ENCODE data around the gene CASR.

CASR gene

DNA sequence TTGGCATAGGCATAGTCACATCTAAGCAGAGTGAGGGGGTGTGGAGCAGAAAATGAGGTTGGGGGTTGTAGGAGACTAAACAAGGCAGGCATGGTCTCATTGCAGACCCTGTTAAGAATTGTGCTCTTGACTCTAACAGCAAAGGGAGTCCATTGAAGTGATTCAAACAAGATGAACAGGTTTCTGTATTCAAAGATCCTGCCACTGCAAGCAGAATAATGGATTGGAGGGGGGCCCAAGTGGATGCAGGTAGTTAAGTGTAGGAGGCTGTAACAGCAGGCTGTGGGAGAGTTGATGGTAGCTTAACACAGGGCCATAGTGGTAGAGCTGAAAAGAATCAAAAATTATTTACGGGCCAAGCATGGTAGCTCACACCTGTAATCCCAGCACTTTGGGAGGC is 34.4 kb downstream of the CASR start:
- no peaks in the 10 kb centered on the region for H3K27me3 ChIP-seq (ENCODE audit: control insufficient read depth, insufficient read depth, low read length)
- H3K4me1 ChIP-seq (ENCODE audit: control insufficient read depth, insufficient read depth, low read length), result no peaks in the 10 kb centered on the region
- H3K4me3 ChIP-seq (ENCODE audit: low read depth, low read length), result no peak overlapping the region
- no peak overlapping the region for H3K9ac ChIP-seq (ENCODE audit: low read depth, low read length)
- no peaks in the 10 kb centered on the region for H3K9me3 ChIP-seq (ENCODE audit: control insufficient read depth, insufficient read depth, low read length)
- H3K36me3 ChIP-seq (ENCODE audit: control insufficient read depth, insufficient read depth, low read length), result no peaks in the 10 kb centered on the region

DNA sequence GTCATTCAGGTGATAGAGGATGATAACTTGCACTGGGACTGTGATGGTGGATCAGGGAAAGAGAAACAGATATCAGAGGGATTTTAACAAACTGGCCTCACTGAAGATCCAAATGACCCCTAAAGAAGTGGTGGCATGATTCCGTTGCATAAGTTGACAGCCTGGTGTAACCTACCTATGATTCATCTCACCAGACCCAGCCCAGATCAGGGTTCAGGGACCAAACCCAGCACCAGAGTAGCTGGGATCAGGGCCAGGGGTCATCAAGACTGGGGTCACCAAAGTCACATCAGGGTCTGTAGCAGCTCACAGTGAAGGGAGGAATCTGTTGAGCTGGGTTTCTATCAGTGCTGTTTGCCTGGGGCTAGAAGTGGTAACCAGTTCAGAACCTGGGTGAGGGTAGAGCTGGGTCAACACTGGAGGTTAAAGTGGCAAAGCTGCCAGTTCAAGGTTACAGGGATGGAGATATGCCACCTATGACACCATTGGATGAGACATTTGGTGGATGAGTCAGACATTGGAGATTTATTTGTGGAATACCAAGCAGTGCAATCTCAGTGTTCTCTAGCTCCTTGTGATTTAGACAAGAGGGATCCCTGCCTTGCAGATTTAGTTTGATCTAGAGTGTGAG is 35.9 kb downstream of the CASR start:
- Histone ChIP-seq H3K9me3 (ENCODE audit: control insufficient read depth, insufficient read depth, low read length) (no peaks in the 10 kb centered on the region), H3K4me1 (ENCODE audit: control insufficient read depth, insufficient read depth, low read length) (no peaks in the 10 kb centered on the region), H3K27me3 (ENCODE audit: control insufficient read depth, insufficient read depth, low read length) (no peaks in the 10 kb centered on the region), H3K4me3 (ENCODE audit: low read depth, low read length) (no peak overlapping the region), H3K9ac (ENCODE audit: low read depth, low read length) (no peak overlapping the region), H3K36me3 (ENCODE audit: control insufficient read depth, insufficient read depth, low read length) (no peaks in the 10 kb centered on the region)

DNA sequence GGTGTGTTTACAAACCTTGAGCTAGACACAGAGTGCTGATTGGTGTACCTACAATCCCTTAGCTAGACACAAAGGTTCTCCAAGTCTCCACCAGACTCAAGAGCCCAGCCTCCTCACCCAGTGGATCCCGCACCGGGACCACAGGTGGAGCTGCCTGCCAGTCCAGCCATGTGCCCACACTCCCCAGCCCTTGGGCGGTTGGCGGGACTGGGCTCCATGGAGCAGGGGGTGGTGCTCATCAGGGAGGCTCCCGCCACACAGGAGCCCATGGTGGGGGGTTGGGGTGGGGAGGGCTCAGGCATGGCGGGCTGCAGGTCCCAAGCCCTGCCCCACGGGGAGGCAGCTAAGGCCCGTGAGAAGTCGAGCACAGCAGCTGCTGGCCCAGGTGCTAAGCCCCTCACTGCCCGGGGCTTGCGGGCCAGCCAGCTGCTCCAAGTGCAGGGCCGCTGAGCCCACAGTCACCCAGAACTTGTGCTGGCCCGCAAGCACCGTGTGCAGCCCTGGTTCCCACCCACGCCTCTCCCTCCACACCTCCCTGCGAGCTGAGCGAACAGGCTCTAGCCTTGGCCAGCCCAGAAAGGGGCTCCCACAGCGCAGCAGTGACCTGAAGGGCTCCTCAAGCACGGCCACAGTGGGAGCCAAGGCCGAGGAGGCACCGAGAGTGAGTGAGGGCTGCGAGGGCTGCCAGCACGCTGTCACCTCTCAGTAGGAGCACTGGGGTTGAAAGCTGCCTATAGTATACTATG is 43.7 kb downstream of the CASR start:
- no peak overlapping the region for H3K4me3 ChIP-seq (ENCODE audit: low read depth, low read length)
- H3K9me3 ChIP-seq (ENCODE audit: control insufficient read depth, insufficient read depth, low read length), result no peaks in the 10 kb centered on the region
- H3K9ac ChIP-seq (ENCODE audit: low read depth, low read length), result no peak overlapping the region
- H3K27me3 ChIP-seq (ENCODE audit: control insufficient read depth, insufficient read depth, low read length), result no peaks in the 10 kb centered on the region
- no peaks in the 10 kb centered on the region for H3K36me3 ChIP-seq (ENCODE audit: control insufficient read depth, insufficient read depth, low read length)
- peaks cover 5% of the 10 kb centered on the region for H3K4me1 ChIP-seq (ENCODE audit: control insufficient read depth, insufficient read depth, low read length)

DNA sequence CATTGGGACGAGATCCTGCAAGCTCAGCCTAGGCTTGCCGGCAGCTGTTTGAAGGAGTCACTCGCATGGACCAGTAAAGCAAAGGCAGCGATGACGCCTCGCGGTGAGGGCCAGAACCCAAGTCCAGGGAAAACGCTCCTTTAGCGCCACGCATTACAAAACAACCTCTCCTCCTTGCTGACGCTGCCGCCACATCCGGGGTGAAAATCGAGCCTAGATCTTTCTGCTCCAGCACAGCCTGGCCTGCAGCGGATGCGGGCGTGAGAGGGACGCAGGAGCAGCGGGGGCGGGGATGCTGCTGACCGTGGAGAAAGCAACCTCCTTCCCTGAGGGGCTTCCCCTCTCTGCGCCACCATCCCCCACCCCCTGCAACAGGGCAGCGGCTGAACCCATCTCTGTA is 46.7 kb downstream of the CASR start:
- Histone ChIP-seq H3K9me3 (ENCODE audit: control insufficient read depth, insufficient read depth, low read length) (no peaks in the 10 kb centered on the region), H3K4me3 (ENCODE audit: low read depth, low read length) (peak overlapping the region; percentile 4), H3K9ac (ENCODE audit: low read depth, low read length) (no peak overlapping the region), H3K27me3 (ENCODE audit: control insufficient read depth, insufficient read depth, low read length) (no peaks in the 10 kb centered on the region), H3K36me3 (ENCODE audit: control insufficient read depth, insufficient read depth, low read length) (no peaks in the 10 kb centered on the region), H3K4me1 (ENCODE audit: control insufficient read depth, insufficient read depth, low read length) (peaks cover 5% of the 10 kb centered on the region)

DNA sequence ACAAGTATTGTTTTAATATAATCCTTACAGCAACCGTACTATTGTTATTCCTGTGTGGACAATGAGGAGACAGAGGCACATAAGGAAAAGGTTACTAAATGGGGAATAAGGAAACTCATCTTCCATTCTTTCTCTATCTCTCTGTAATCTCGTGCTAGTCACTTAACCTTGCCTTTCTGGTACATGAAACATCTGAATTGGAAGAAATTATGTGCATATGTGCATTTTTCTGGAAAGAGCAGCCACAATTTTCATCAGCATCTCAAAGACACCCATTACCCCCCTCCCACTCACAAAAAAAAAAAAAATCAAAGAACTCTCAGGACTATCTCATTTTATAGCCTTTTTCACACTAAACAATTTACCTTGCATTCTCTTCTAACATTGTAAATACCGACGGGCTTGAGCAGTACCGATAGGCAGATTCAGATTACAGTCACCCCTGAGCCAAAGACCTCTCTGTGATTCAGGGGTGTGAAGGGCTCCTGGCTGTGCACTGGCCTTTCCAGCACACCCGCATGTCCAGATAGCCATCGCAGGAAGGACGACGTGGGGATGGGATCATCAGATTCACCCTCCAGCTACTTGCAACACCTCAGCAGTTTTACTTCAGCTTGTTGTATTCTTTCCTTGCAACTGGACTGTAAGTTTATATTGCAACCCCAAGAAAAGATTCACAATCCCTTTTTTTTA is 48.1 kb downstream of the CASR start:
- H3K9me3 ChIP-seq (ENCODE audit: control insufficient read depth, insufficient read depth, low read length), result no peaks in the 10 kb centered on the region
- no peak overlapping the region for H3K4me3 ChIP-seq (ENCODE audit: low read depth, low read length)
- no peaks in the 10 kb centered on the region for H3K36me3 ChIP-seq (ENCODE audit: control insufficient read depth, insufficient read depth, low read length)
- no peaks in the 10 kb centered on the region for H3K27me3 ChIP-seq (ENCODE audit: control insufficient read depth, insufficient read depth, low read length)
- peaks cover 5% of the 10 kb centered on the region for H3K4me1 ChIP-seq (ENCODE audit: control insufficient read depth, insufficient read depth, low read length)
- H3K9ac ChIP-seq (ENCODE audit: low read depth, low read length), result no peak overlapping the region

DNA sequence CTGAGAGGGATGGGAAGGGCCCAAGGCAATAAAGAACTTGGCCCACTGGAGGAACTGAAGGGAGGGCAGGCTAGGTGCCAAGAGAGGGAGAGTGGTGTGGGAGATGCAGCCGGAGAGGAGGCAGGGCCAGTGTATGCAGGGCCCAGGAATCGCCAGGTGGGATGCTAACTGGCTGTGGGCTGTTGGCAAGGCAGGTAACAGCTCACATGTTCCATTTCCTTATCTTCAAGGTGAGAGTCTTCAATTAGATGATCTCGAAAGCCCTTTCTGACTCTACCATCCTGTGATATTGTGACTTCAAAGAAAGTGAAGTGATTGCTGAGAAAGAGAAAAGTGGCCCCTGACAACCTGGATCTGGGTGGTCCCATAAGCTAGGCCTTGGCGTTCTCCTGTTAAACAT is 49.0 kb downstream of the CASR start:
- Histone ChIP-seq H3K27me3 (ENCODE audit: control insufficient read depth, insufficient read depth, low read length) (no peaks in the 10 kb centered on the region), H3K4me3 (ENCODE audit: low read depth, low read length) (no peak overlapping the region), H3K4me1 (ENCODE audit: control insufficient read depth, insufficient read depth, low read length) (peaks cover 5% of the 10 kb centered on the region)

GRCh38 chr3:122233101-122233952 is 49.9 kb downstream of the CASR start:
- Histone ChIP-seq H3K4me1 (ENCODE audit: control insufficient read depth, insufficient read depth, low read length) (peaks cover 5% of the 10 kb centered on the region), H3K4me3 (ENCODE audit: low read depth, low read length) (no peak overlapping the region), H3K27me3 (ENCODE audit: control insufficient read depth, insufficient read depth, low read length) (no peaks in the 10 kb centered on the region), H3K36me3 (ENCODE audit: control insufficient read depth, insufficient read depth, low read length) (no peaks in the 10 kb centered on the region), H3K9me3 (ENCODE audit: control insufficient read depth, insufficient read depth, low read length) (no peaks in the 10 kb centered on the region), H3K9ac (ENCODE audit: low read depth, low read length) (no peak overlapping the region)

More for the DNA sequence above, 49.0 kb downstream of the CASR start:
- Histone ChIP-seq H3K36me3 (ENCODE audit: control insufficient read depth, insufficient read depth, low read length) (no peaks in the 10 kb centered on the region), H3K9ac (ENCODE audit: low read depth, low read length) (no peak overlapping the region), H3K9me3 (ENCODE audit: control insufficient read depth, insufficient read depth, low read length) (no peaks in the 10 kb centered on the region)

GRCh38 chr3:122234117-122234516 is 50.6 kb downstream of the CASR start:
- Histone ChIP-seq H3K9ac (ENCODE audit: low read depth, low read length) (no peak overlapping the region), H3K27me3 (ENCODE audit: control insufficient read depth, insufficient read depth, low read length) (no peaks in the 10 kb centered on the region), H3K4me3 (ENCODE audit: low read depth, low read length) (no peak overlapping the region), H3K36me3 (ENCODE audit: control insufficient read depth, insufficient read depth, low read length) (no peaks in the 10 kb centered on the region), H3K4me1 (ENCODE audit: control insufficient read depth, insufficient read depth, low read length) (peaks cover 5% of the 10 kb centered on the region), H3K9me3 (ENCODE audit: control insufficient read depth, insufficient read depth, low read length) (no peaks in the 10 kb centered on the region)

- H3K27me3 ChIP-seq (ENCODE audit: control insufficient read depth, insufficient read depth, low read length), result no peaks in the 10 kb centered on the region
- no peak overlapping the region for H3K4me3 ChIP-seq (ENCODE audit: low read depth, low read length)
- no peaks in the 10 kb centered on the region for H3K36me3 ChIP-seq (ENCODE audit: control insufficient read depth, insufficient read depth, low read length)
- H3K4me1 ChIP-seq (ENCODE audit: control insufficient read depth, insufficient read depth, low read length), result peaks cover 5% of the 10 kb centered on the region
- no peaks in the 10 kb centered on the region for H3K9me3 ChIP-seq (ENCODE audit: control insufficient read depth, insufficient read depth, low read length)
- H3K9ac ChIP-seq (ENCODE audit: low read depth, low read length), result no peak overlapping the region
Observed at GRCh38 chr3:122235147-122235546, 51.7 kb downstream of the CASR start.

DNA sequence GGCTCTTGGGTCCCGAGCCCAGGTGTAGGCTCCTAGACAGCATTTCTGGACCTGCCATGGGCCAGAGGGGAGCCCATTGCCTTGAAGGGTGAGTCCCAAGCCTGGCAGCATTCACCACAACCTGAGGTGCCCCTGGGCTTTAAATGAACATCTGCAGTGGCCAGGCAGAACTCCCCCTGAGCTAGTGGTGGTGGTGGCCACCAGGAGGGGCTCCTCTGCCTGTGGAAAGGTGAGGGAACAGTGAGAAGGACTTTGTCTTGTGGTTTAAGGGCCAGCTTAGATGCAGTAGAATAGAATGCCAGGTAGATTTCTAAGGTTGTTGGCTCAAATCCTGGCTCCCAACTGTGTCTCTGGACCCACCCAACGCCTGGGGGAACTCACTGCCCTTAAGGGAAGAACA is 55.6 kb downstream of the CASR start:
- Histone ChIP-seq H3K4me1 (ENCODE audit: control insufficient read depth, insufficient read depth, low read length) (no peaks in the 10 kb centered on the region), H3K36me3 (ENCODE audit: control insufficient read depth, insufficient read depth, low read length) (no peaks in the 10 kb centered on the region), H3K9ac (ENCODE audit: low read depth, low read length) (no peak overlapping the region), H3K4me3 (ENCODE audit: low read depth, low read length) (no peak overlapping the region), H3K27me3 (ENCODE audit: control insufficient read depth, insufficient read depth, low read length) (no peaks in the 10 kb centered on the region), H3K9me3 (ENCODE audit: control insufficient read depth, insufficient read depth, low read length) (no peaks in the 10 kb centered on the region)

DNA sequence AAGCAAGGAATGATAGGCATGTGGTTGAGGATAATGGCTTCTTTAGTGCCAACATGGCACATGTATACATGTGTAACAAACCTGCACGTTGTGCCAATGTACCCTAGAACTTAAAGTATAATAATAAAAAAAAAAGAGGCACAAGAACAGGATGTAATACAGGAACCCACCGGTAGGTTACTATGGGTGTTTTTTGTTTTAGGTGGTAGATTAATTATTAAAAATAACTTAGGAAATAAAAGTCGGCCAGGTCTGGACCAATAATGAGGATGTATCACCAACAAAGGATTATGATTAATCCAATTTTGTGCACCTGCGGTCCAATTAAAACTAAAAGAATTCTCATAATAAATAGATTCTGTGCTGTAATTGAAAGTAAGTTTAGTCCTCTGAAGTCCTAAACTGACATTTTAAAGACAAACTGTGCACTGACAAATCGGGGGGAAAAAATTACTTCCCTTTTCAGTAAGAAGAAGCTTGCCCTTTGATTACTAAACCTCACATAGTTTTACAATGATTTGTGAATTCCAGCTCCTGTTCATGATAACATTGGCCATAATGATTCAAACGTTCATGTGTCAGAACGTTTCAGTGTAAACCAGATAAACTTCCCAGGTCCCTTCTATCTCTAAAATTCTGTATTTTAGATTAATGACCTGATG is 62.2 kb downstream of the CASR start:
- H3K27me3 ChIP-seq (ENCODE audit: control insufficient read depth, insufficient read depth, low read length), result no peaks in the 10 kb centered on the region
- no peak overlapping the region for H3K9ac ChIP-seq (ENCODE audit: low read depth, low read length)
- H3K4me3 ChIP-seq (ENCODE audit: low read depth, low read length), result no peak overlapping the region
- no peaks in the 10 kb centered on the region for H3K36me3 ChIP-seq (ENCODE audit: control insufficient read depth, insufficient read depth, low read length)
- H3K4me1 ChIP-seq (ENCODE audit: control insufficient read depth, insufficient read depth, low read length), result no peaks in the 10 kb centered on the region
- H3K9me3 ChIP-seq (ENCODE audit: control insufficient read depth, insufficient read depth, low read length), result no peaks in the 10 kb centered on the region
